C4-2B (cell line): ENCODE measurements around the gene SRBD1.

Experiments
- CTCF ChIP-seq: fragments of 450-650 bp; conservative IDR thresholded peaks from 2 replicates; pipeline ENCODE4 v1.5.1; 2017; ENCODE audit warnings: mild to moderate bottlenecking
- ZFX ChIP-seq: fragments of 450-650 bp; IDR thresholded peaks from 2 replicates; pipeline ENCODE4 v1.6.1; 2017

- TF ChIP-seq CTCF (no peak), ZFX (no peak)
Measured at GRCh38 chr2:45653122-45653913, 42.3 kb upstream of the SRBD1 start.
